Measurements from ENCODE around the gene ATP5IF1. TPM values are rescaled to one million over a fixed set of nuclear protein-coding genes. Genes with fewer than 3 reads are reported as not detected.

ATP5IF1 gene
- total and polyA plus RNA-seq, 4 experiments from 2014 or later: 111 to 743 (median 247) TPM

- Mint-ChIP-seq H3K27ac (peak overlapping the region in 1 of 7 donors; percentile 67), H3K4me3 (no peak overlapping the region), H3K4me1 (peaks cover 0 to 7% (median 6%) of the 10 kb centered on the region in 4 donors), H3K9me3 (no peaks in the 10 kb centered on the region), H3K36me3 (peaks cover 14 to 29% of the 10 kb centered on the region in 2 donors), H3K27me3 (no peaks in the 10 kb centered on the region)
- H3K27ac ChIP-seq (ENCODE audit: low read depth, low read length): no peak overlapping the region
- intact Hi-C loops (cut with micrococcal nuclease): no loop called here
- no peaks in the 10 kb centered on the region for H3K4me1 ChIP-seq (ENCODE audit: insufficient read depth, low read length)
- H3K9me3 ChIP-seq (ENCODE audit: control insufficient read depth in 1 of 2, low read length in 2 of 2): no peaks in the 10 kb centered on the region
- no peak for DNase-seq
- ChIA-PET POLR2A (ENCODE audit: partially characterized antibody) (no interaction called here), CTCF (ENCODE audit: partially characterized antibody) (interaction anchor here (1.5 kb wide), 1 partner anchor 33 kb away, joined by 4 read pairs; no protein-coding TSS in a partner anchor)
- no peaks in the 10 kb centered on the region for H3K36me3 ChIP-seq (ENCODE audit: insufficient read depth, low read length)
- H3K4me3 ChIP-seq (ENCODE audit: low read length in 2 of 2): no peak overlapping the region
- no peaks in the 10 kb centered on the region for H3K27me3 ChIP-seq (ENCODE audit: insufficient read depth, low read length)
Measured at GRCh38 chr1:28282426-28283407, 46.8 kb downstream of the ATP5IF1 start.

GRCh38 chr1:28286111-28286510, 50.2 kb downstream of the ATP5IF1 start:
- H3K27me3 Mint-ChIP-seq: no peaks in the 10 kb centered on the region
- no peaks in the 10 kb centered on the region for H3K4me1 ChIP-seq (ENCODE audit: insufficient read depth, low read length)
- no peak overlapping the region for H3K27ac ChIP-seq (ENCODE audit: low read depth, low read length)
- intact Hi-C loops (cut with micrococcal nuclease): no loop called here
- peaks cover 0 to 6% (median 5%) of the 10 kb centered on the region in 4 donors for H3K4me1 Mint-ChIP-seq
- H3K36me3 Mint-ChIP-seq: peaks cover 3 to 12% of the 10 kb centered on the region in 2 donors
- H3K9me3 ChIP-seq (ENCODE audit: control insufficient read depth in 1 of 2, low read length in 2 of 2): no peaks in the 10 kb centered on the region
- DNase-seq: no peak
- no peak overlapping the region for H3K4me3 ChIP-seq (ENCODE audit: low read length in 2 of 2)
- ChIA-PET CTCF (ENCODE audit: partially characterized antibody) (interaction anchor here (2.2 kb wide), 1 partner anchor 37 kb away, joined by 8 read pairs; no protein-coding TSS in a partner anchor), POLR2A (ENCODE audit: partially characterized antibody) (interaction anchor here (0.7 kb wide), 1 partner anchor 26 kb away, joined by 3 read pairs; the partner anchor contains the start of gene SESN2)
- no peaks in the 10 kb centered on the region for H3K9me3 Mint-ChIP-seq
- no peaks in the 10 kb centered on the region for H3K36me3 ChIP-seq (ENCODE audit: insufficient read depth, low read length)
- no peaks in the 10 kb centered on the region for H3K27me3 ChIP-seq (ENCODE audit: insufficient read depth, low read length)
- H3K27ac Mint-ChIP-seq: no peak overlapping the region
- no peak overlapping the region for H3K4me3 Mint-ChIP-seq

Other genes starting within 250 kb of the ATP5IF1 start
- gene EYA3, start 147.5 kb upstream of the ATP5IF1 start, total RNA-seq: 10 to 100 TPM; 21.1 to 22.6 TPM
- 1 to 10 TPM; 4.8 to 5.9 TPM for gene EYA3, start 147.5 kb upstream of the ATP5IF1 start, polyA plus RNA-seq
- gene PTAFR, start 59.4 kb upstream of the ATP5IF1 start, total RNA-seq: 1 to 10 TPM; 1.2 to 1.7 TPM
- under 1 TPM; 0.25 to 0.57 TPM for gene PTAFR, start 59.4 kb upstream of the ATP5IF1 start, polyA plus RNA-seq
- 10 to 100 TPM; 71.5 to 78.1 TPM for gene DNAJC8, start 3.1 kb upstream of the ATP5IF1 start, total RNA-seq
- gene DNAJC8, start 3.1 kb upstream of the ATP5IF1 start, polyA plus RNA-seq: 100 to 1,000 TPM; 148 to 199 TPM
- gene SESN2, start 23.4 kb downstream of the ATP5IF1 start, total RNA-seq: 1 to 10 TPM; 5.7 to 6.4 TPM
- 1 to 10 TPM; 3.5 to 7.6 TPM for gene SESN2, start 23.4 kb downstream of the ATP5IF1 start, polyA plus RNA-seq
- gene MED18, start 92.9 kb downstream of the ATP5IF1 start, total RNA-seq: 10 to 100 TPM; 15.5 to 16.9 TPM
- gene MED18, start 92.9 kb downstream of the ATP5IF1 start, polyA plus RNA-seq: 10 to 100 TPM in 1 of 2 donors, 1 to 10 TPM in 1; 1.8 to 13.3 TPM
- gene PHACTR4, start 133.6 kb downstream of the ATP5IF1 start, total RNA-seq: 10 to 100 TPM; 27.1 to 28.8 TPM
- gene PHACTR4, start 133.6 kb downstream of the ATP5IF1 start, polyA plus RNA-seq: 10 to 100 TPM in 1 of 2 donors, 1 to 10 TPM in 1; 3.6 to 22.8 TPM

Data from CD4-positive, alpha-beta memory T cell (primary cell).